SK-N-SH treated with all-trans-retinoic acid at 6 μM for 48 hours (cell line): ENCODE data around the gene REXO1.

Experiments used
- ARNTL ChIP-seq: fragments of 450-650 bp; formaldehyde crosslinking; IDR thresholded peaks from 2 replicates; pipeline ENCODE4 v1.5.0; 2020; ENCODE audit warnings: low read depth, mild to moderate bottlenecking, moderate library complexity, borderline replicate concordance
- ESRRG ChIP-seq: fragments of 250-450 bp; sonication (Bioruptor Pico); IDR thresholded peaks from 2 replicates; pipeline ENCODE4 v1.6.1; 2021; ENCODE audit warnings: mild to moderate bottlenecking
- PPARA ChIP-seq: fragments of 250-450 bp; sonication (Bioruptor Pico); IDR thresholded peaks from 2 replicates; pipeline ENCODE4 v1.5.0; 2020; ENCODE audit warnings: mild to moderate bottlenecking, borderline replicate concordance
- RARB ChIP-seq: fragments of 250-450 bp; sonication (Bioruptor Pico); IDR thresholded peaks from 2 replicates; pipeline ENCODE4 v1.8.0; 2021; ENCODE audit warnings: mild to moderate bottlenecking, moderate library complexity
- ZFP3 ChIP-seq: fragments of 250-450 bp; sonication (Bioruptor Pico); IDR thresholded peaks from 2 replicates; pipeline ENCODE4 v1.5.0; 2020; ENCODE audit warnings: mild to moderate bottlenecking, moderate library complexity
- ZNF565 ChIP-seq: fragments of 450-650 bp; formaldehyde crosslinking; conservative IDR thresholded peaks from 2 replicates; pipeline ENCODE4 v1.5.0; 2020; ENCODE audit warnings: low read depth, mild to moderate bottlenecking, moderate library complexity
- TF ChIP-seq, protein P1 (sequence below): fragments of 250-450 bp; sonication (Bioruptor Pico); IDR thresholded peaks from 2 replicates; pipeline ENCODE4 v1.8.0; 2020; ENCODE audit warnings: mild to moderate bottlenecking, moderate library complexity, borderline replicate concordance
- TF ChIP-seq, protein P2 (sequence below): fragments of 250-450 bp; sonication (Bioruptor Pico); IDR thresholded peaks from 2 replicates; pipeline ENCODE4 v1.5.0; 2020; ENCODE audit warnings: mild to moderate bottlenecking, moderate library complexity

GRCh38 chr19:1765904-1766799 lies 82.1 kb downstream of the REXO1 start:
- TF ChIP-seq RARB (CRISPR knock-in tag), result no peak
- TF ChIP-seq PPARA (CRISPR knock-in tag), result no peak
- no peak for TF ChIP-seq ARNTL (CRISPR knock-in tag)
- TF ChIP-seq ZFP3 (CRISPR knock-in tag), result no peak
- TF ChIP-seq ZNF565 (CRISPR knock-in tag), result no peak
- TF ChIP-seq, protein P1, sequence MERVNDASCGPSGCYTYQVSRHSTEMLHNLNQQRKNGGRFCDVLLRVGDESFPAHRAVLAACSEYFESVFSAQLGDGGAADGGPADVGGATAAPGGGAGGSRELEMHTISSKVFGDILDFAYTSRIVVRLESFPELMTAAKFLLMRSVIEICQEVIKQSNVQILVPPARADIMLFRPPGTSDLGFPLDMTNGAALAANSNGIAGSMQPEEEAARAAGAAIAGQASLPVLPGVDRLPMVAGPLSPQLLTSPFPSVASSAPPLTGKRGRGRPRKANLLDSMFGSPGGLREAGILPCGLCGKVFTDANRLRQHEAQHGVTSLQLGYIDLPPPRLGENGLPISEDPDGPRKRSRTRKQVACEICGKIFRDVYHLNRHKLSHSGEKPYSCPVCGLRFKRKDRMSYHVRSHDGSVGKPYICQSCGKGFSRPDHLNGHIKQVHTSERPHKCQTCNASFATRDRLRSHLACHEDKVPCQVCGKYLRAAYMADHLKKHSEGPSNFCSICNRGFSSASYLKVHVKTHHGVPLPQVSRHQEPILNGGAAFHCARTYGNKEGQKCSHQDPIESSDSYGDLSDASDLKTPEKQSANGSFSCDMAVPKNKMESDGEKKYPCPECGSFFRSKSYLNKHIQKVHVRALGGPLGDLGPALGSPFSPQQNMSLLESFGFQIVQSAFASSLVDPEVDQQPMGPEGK (CRISPR knock-in tag), result no peak
- TF ChIP-seq, protein P2, sequence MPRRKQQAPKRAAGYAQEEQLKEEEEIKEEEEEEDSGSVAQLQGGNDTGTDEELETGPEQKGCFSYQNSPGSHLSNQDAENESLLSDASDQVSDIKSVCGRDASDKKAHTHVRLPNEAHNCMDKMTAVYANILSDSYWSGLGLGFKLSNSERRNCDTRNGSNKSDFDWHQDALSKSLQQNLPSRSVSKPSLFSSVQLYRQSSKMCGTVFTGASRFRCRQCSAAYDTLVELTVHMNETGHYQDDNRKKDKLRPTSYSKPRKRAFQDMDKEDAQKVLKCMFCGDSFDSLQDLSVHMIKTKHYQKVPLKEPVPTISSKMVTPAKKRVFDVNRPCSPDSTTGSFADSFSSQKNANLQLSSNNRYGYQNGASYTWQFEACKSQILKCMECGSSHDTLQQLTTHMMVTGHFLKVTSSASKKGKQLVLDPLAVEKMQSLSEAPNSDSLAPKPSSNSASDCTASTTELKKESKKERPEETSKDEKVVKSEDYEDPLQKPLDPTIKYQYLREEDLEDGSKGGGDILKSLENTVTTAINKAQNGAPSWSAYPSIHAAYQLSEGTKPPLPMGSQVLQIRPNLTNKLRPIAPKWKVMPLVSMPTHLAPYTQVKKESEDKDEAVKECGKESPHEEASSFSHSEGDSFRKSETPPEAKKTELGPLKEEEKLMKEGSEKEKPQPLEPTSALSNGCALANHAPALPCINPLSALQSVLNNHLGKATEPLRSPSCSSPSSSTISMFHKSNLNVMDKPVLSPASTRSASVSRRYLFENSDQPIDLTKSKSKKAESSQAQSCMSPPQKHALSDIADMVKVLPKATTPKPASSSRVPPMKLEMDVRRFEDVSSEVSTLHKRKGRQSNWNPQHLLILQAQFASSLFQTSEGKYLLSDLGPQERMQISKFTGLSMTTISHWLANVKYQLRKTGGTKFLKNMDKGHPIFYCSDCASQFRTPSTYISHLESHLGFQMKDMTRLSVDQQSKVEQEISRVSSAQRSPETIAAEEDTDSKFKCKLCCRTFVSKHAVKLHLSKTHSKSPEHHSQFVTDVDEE, result no peak
- no peak for TF ChIP-seq ESRRG (CRISPR knock-in tag)
